CD14-positive monocyte (primary cell): ENCODE results near the gene FOXP1. TPM values are rescaled to one million over a fixed set of nuclear protein-coding genes. Genes with fewer than 3 reads are reported as not detected.

ENCODE experiments used
- DNase-seq, 3 donors: peaks; one replicate each; pipeline ENCODE4 v3.0.0-alpha.2; 2011 to 2022
- H2AFZ ChIP-seq: 2 replicates; pipeline ENCODE4 v1.6.0; 2012; ENCODE audit warnings: mild to moderate bottlenecking, low read depth, low read length, inconsistent platforms; ENCODE audit not compliant: insufficient read depth, poor library complexity, severe bottlenecking
- H3K27ac ChIP-seq, 2 donors: 1 replicate in 1 of 2; 2 replicates in 1 of 2; pipeline ENCODE4 v1.5.1; 2012 to 2013; ENCODE audit warnings: low read length in 2 of 2, control low read depth in 1 of 2, inconsistent platforms in 1 of 2, low read depth in 1 of 2, mild to moderate bottlenecking in 1 of 2
- H3K27me3 ChIP-seq, 2 donors: one replicate each; pipeline versions ENCODE4 v1.6.0 to v1.6.1; 2011 to 2013; ENCODE audit warnings: low read length in 2 of 2; ENCODE audit not compliant: control insufficient read depth in 2 of 2, insufficient read depth in 2 of 2
- H3K36me3 ChIP-seq, 2 donors: replicated peaks in 1 of 2; 1 replicate in 1 of 2; 2 replicates in 1 of 2; pipeline versions ENCODE4 v1.5.1 to v1.6.1; 2012 to 2013; ENCODE audit warnings: low read length in 2 of 2, control low read depth in 1 of 2, inconsistent platforms in 1 of 2, mild to moderate bottlenecking in 1 of 2; ENCODE audit not compliant: insufficient read depth in 2 of 2, control insufficient read depth in 1 of 2
- H3K4me1 ChIP-seq, 2 donors: 1 replicate in 1 of 2; 2 replicates in 1 of 2; pipeline versions ENCODE4 v1.5.1 to v1.6.1; 2012 to 2013; ENCODE audit warnings: low read length in 2 of 2, control low read depth in 1 of 2, inconsistent platforms in 1 of 2, mild to moderate bottlenecking in 1 of 2, moderate library complexity in 1 of 2; ENCODE audit not compliant: insufficient read depth in 2 of 2, control insufficient read depth in 1 of 2
- H3K4me2 ChIP-seq: replicated peaks from 2 replicates; pipeline ENCODE3; 2012; ENCODE audit warnings: low read length, moderate library complexity, mild to moderate bottlenecking; ENCODE audit not compliant: poor library complexity, severe bottlenecking; ENCODE audit errors: extremely low read depth
- H3K4me3 ChIP-seq, 3 experiments: fragments of 200-600 bp in 1 of 3; sonication (generic) in 1 of 3; replicated peaks in 1 of 3; 1 replicate in 2 of 3; 2 replicates in 1 of 3; pipeline ENCODE4 v1.5.1; 2011 to 2013; ENCODE audit warnings: low read length in 3 of 3, mild to moderate bottlenecking in 3 of 3, control low read depth in 2 of 3, low read depth in 2 of 3, inconsistent platforms in 1 of 3, moderate library complexity in 1 of 3
- H3K79me2 ChIP-seq: 2 replicates; pipeline ENCODE4 v1.6.0; 2012; ENCODE audit warnings: mild to moderate bottlenecking, control low read depth, inconsistent platforms, low read length, moderate library complexity; ENCODE audit not compliant: insufficient read depth
- H3K9ac ChIP-seq: 2 replicates; pipeline ENCODE4 v1.6.0; 2017; ENCODE audit warnings: low read length, mild to moderate bottlenecking; ENCODE audit not compliant: insufficient read depth, poor library complexity, severe bottlenecking
- H3K9me3 ChIP-seq, 2 donors: replicated peaks in 1 of 2; 1 replicate in 1 of 2; 2 replicates in 1 of 2; pipeline versions ENCODE4 v1.5.1 to v1.6.1; 2012 to 2013; ENCODE audit warnings: low read length in 2 of 2, control low read depth in 1 of 2; ENCODE audit not compliant: control insufficient read depth in 1 of 2, insufficient read depth in 1 of 2
- H4K20me1 ChIP-seq: 2 replicates; pipeline ENCODE4 v1.6.0; 2012; ENCODE audit warnings: mild to moderate bottlenecking, low read length, control low read depth, moderate library complexity; ENCODE audit not compliant: insufficient read depth
- H3K27ac Mint-ChIP-seq, 7 donors: one replicate each; pipeline ENCODE4 v1.8.0; 2020; ENCODE audit warnings: mild to moderate bottlenecking in 7 of 7, mixed read lengths in 7 of 7, moderate library complexity in 6 of 7, inconsistent platforms in 2 of 7
- H3K27me3 Mint-ChIP-seq, 3 donors: one replicate each; pipeline ENCODE4 v1.8.0; 2021 to 2022; ENCODE audit warnings: low read depth in 3 of 3, mild to moderate bottlenecking in 3 of 3, mixed read lengths in 3 of 3, moderate library complexity in 3 of 3, inconsistent platforms in 1 of 3
- H3K36me3 Mint-ChIP-seq, 2 donors: one replicate each; pipeline ENCODE4 v1.8.0; 2020; ENCODE audit warnings: mixed read lengths in 2 of 2, inconsistent platforms in 1 of 2, mild to moderate bottlenecking in 1 of 2
- H3K4me1 Mint-ChIP-seq: one replicate; pipeline ENCODE4 v1.8.0; 2020; ENCODE audit warnings: mild to moderate bottlenecking, mixed read lengths
- H3K4me3 Mint-ChIP-seq, 2 donors: one replicate each; pipeline ENCODE4 v1.8.0; 2020; ENCODE audit warnings: mild to moderate bottlenecking in 2 of 2, mixed read lengths in 2 of 2, moderate library complexity in 1 of 2
- H3K9me3 Mint-ChIP-seq, 7 donors: one replicate each; pipeline ENCODE4 v1.8.0; 2020 to 2022; ENCODE audit warnings: mixed read lengths in 7 of 7, mild to moderate bottlenecking in 6 of 7, moderate library complexity in 6 of 7, inconsistent platforms in 2 of 7
- whole genome bisulfite sequencing: methylation state at CpG from one replicate; pipeline ENCODE4 v1.1.5; 2013; ENCODE audit warnings: missing lambda C conversion rate; ENCODE audit not compliant: insufficient coverage; 5-methylcytosine and 5-hydroxymethylcytosine counted together
- intact Hi-C, 2 donors: fragments of 100-400 bp; cut with micrococcal nuclease; formaldehyde crosslinking; loops; one replicate each; pipeline versions ENCODE4 v1.15.0 to v1.15.1; 2023
- polyA plus RNA-seq, 3 donors: library from polyadenylated mRNA; depleted of rRNA in 1 of 3; unstranded in 2 of 3; stranded (reverse) in 1 of 3; fragments of 300-500 nt in 2 of 3; fragments of >200 nt in 1 of 3; fragmentation: Illumina TruSeq in 2 of 3; gene quantifications; 1 replicate in 2 of 3; 2 replicates in 1 of 3; pipeline ENCODE4 v1.2.3, GENCODE V29; 2012 to 2021
- TF ChIP-seq, protein P1 (sequence below): fragments of 200-600 bp; IDR thresholded peaks from one replicate; pipeline ENCODE4 v1.8.0; 2022; ENCODE audit warnings: antibody characterized with exemption, mild to moderate bottlenecking

FOXP1 gene
- polyA plus RNA-seq, 3 donors: 25.7 to 42.6 (median 27.8) TPM

DNA sequence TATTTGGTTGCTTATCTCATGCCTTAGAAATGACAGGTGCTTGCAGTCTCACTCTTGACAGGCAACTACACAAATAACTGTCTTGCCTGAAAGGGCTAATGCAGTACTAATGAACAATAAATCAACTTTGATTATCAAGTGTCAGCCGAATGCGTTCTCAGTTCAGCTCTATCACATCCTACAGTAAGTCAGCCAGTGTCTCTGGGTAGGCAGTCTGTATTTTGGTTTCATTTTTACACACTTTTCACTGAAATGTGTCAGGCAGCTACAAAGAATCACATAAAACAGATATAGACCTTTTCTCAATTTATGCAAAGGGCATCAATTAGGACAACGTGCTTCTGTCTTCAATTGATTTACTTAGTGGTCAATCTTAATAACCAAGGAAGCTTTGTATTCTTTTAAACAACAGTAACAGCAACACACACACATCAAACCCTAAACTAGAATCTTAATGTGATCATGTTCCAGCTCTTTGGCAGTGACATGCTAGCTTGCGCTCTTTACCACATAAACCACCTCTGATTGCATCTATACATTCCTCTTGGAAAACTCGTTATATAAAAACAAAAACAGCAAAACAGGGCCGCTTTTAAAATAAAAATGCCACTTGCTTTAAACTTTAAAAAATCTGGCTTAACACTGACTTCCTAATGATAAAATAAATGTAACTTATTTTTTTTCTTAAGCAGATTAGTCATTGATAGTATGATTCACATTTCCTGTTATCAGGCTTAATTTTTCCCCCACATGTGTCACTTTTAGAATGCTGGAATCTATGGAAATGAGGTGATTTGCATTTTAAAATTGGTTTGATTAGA, 520.4 kb downstream of the FOXP1 start:
- peak overlapping the region in 1 of 2 donors; percentile 83 for H3K27ac ChIP-seq
- peaks cover 28% of the 10 kb centered on the region for H3K4me1 Mint-ChIP-seq
- H3K9me3 ChIP-seq: no peaks in the 10 kb centered on the region
- no peaks in the 10 kb centered on the region for H3K36me3 Mint-ChIP-seq
- DNase-seq: peak; percentile 35 to 73 (median 66)
- H3K36me3 ChIP-seq: no peaks in the 10 kb centered on the region
- H3K4me2 ChIP-seq: peak overlapping the region; percentile 84
- H3K79me2 ChIP-seq: peaks cover 73% of the 10 kb centered on the region
- peaks cover 89% of the 10 kb centered on the region for H4K20me1 ChIP-seq
- H3K9me3 Mint-ChIP-seq: no peaks in the 10 kb centered on the region
- no peaks in the 10 kb centered on the region for H3K27me3 ChIP-seq
- TF ChIP-seq, protein P1, sequence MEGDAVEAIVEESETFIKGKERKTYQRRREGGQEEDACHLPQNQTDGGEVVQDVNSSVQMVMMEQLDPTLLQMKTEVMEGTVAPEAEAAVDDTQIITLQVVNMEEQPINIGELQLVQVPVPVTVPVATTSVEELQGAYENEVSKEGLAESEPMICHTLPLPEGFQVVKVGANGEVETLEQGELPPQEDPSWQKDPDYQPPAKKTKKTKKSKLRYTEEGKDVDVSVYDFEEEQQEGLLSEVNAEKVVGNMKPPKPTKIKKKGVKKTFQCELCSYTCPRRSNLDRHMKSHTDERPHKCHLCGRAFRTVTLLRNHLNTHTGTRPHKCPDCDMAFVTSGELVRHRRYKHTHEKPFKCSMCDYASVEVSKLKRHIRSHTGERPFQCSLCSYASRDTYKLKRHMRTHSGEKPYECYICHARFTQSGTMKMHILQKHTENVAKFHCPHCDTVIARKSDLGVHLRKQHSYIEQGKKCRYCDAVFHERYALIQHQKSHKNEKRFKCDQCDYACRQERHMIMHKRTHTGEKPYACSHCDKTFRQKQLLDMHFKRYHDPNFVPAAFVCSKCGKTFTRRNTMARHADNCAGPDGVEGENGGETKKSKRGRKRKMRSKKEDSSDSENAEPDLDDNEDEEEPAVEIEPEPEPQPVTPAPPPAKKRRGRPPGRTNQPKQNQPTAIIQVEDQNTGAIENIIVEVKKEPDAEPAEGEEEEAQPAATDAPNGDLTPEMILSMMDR: no peak
- H3K27me3 Mint-ChIP-seq: peaks cover 0 to 6% (median 4%) of the 10 kb centered on the region in 3 donors
- peak overlapping the region; percentile 70 to 90 (median 79) for H3K4me3 ChIP-seq
- no peak overlapping the region for H3K9ac ChIP-seq
- intact Hi-C loops: loop anchor here (5.0 to 10.0 kb wide), 4 partner anchors 56 to 1978 kb away; partner anchors contain the start of genes ARL6IP5 (in 1 of the 2), FOXP1 (in 1 of the 2) and UBA3 (in 1 of the 2)
- H2AFZ ChIP-seq: no peak overlapping the region
- H3K4me3 Mint-ChIP-seq: no peak overlapping the region
- peaks cover 41 to 50% of the 10 kb centered on the region in 2 donors for H3K4me1 ChIP-seq
- no peak overlapping the region for H3K27ac Mint-ChIP-seq
- WGBS: 18% methylated on average over 2 of the region's 6 CpGs

DNA sequence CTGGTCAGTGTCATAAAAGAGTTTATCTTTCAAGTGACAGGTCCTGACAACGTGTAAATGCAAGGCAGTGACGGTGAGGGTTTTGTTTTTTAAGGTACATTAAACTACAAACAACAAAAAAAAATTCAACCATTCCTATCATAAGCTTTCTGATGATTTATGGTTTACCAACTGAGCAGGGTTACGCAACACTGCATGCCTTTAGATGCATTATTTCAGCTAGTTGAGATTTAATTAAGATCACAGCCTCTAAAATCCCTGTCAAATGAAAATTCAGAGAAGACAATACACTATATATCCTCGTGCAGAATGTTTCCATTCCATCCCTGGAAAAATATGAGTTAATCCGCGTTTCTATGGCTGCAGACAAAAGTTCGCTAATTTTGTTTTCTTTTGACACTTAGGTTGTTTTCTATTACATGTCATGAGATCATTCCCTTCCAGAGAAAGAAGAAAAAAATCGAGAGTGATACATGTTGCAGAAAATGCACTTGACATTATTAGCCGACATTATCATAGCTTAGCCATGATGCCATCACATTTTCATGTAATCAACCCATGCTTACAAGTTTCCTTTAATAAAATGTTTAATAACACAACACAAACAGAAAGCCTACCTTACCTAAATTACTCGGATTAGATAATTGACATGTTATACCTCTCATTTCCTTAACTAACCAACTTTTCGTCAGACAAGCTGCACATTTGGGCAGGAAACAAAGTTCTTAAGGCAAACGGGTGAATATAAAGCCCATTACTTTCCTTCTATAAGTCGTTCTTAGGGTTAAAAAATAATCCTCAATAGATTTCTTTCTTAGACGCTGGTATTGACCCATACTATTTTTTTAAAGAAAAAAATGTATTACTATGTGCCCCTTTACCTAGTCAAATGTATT, 521.2 kb downstream of the FOXP1 start:
- Histone ChIP-seq H3K27me3 (no peaks in the 10 kb centered on the region), H3K36me3 (no peaks in the 10 kb centered on the region), H3K79me2 (peaks cover 79% of the 10 kb centered on the region), H3K4me3 (peak overlapping the region in 2 of 3 experiments; percentile 42 to 79), H3K27ac (no peak overlapping the region), H3K4me2 (peak overlapping the region; percentile 84), H3K4me1 (peaks cover 41 to 48% of the 10 kb centered on the region in 2 donors), H2AFZ (no peak overlapping the region), H3K9ac (no peak overlapping the region), H4K20me1 (peaks cover 91% of the 10 kb centered on the region), H3K9me3 (no peaks in the 10 kb centered on the region)
- H3K9me3 Mint-ChIP-seq: no peaks in the 10 kb centered on the region
- peaks cover 0 to 6% (median 4%) of the 10 kb centered on the region in 3 donors for H3K27me3 Mint-ChIP-seq
- intact Hi-C loops: loop anchor here (5.0 to 10.0 kb wide), 4 partner anchors 55 to 1977 kb away; partner anchors contain the start of genes ARL6IP5 (in 1 of the 2), FOXP1 (in 1 of the 2) and UBA3 (in 1 of the 2)
- H3K4me1 Mint-ChIP-seq: peaks cover 27% of the 10 kb centered on the region
- peak overlapping the region in 1 of 7 donors; percentile 31 for H3K27ac Mint-ChIP-seq
- no CpG with 5 or more reads among the region's 14 CpGs for WGBS
- DNase-seq: peak in 2 of 3 donors; percentile 27 to 40
- TF ChIP-seq, protein P1: no peak
- H3K4me3 Mint-ChIP-seq: peak overlapping the region; percentile 17 to 42
- H3K36me3 Mint-ChIP-seq: no peaks in the 10 kb centered on the region
